HL-60/S4 treated with phorbol 12-myristate 13-acetate at 8.2 ng/mL for 4 days and 3 days (cell line): ENCODE data around the gene MAGEA6.
"Not testable (repeated sequence)": the region's sequence is repeated elsewhere in the genome, so short reads cannot be mapped to it uniquely, and the experiment has no call there.

ENCODE experiments used
- in situ Hi-C: fragments of 300-500 bp; cut with MboI; formaldehyde crosslinking; loops from 2 replicates; pipeline ENCODE4 v1.15.0; 2022; ENCODE audit warnings: low sequenced_read_pairs

The MAGEA6 gene

GRCh38 chrX:152734143-152734858 is 35.2 kb downstream of the MAGEA6 start:
- in situ Hi-C loops: not testable (repeated sequence)

- in situ Hi-C loops: no loop called here
Observed at GRCh38 chrX:152733261-152733975, 36.1 kb downstream of the MAGEA6 start, which contains the start of the genes CSAG1 and MAGEA12. CSAG1 (minus strand) TSS chrX:152733721; CDS start chrX:152732460, 1,261 bp downstream. MAGEA12 (plus strand) TSS chrX:152733757; CDS start chrX:152736162, 2,405 bp downstream.

- in situ Hi-C loops: no loop called here
Observed at GRCh38 chrX:152725409-152725808, 44.1 kb downstream of the MAGEA6 start.
